Neutrophil (primary cell): ENCODE data around the gene SLC52A3.

Source experiments
- H3K27ac ChIP-seq: fragments of 200-600 bp; sonication (generic); 2 replicates; pipeline ENCODE4 v1.5.1; 2016; ENCODE audit warnings: mild to moderate bottlenecking, moderate library complexity
- H3K27me3 ChIP-seq: fragments of 200-600 bp; sonication (generic); 2 replicates; pipeline ENCODE4 v1.6.0; 2016; ENCODE audit warnings: mild to moderate bottlenecking
- H3K36me3 ChIP-seq: fragments of 200-600 bp; sonication (generic); 2 replicates; pipeline ENCODE4 v1.5.1; 2017
- H3K4me1 ChIP-seq, 2 experiments: fragments of 200-600 bp in 1 of 2; sonication (generic) in 1 of 2; 1 replicate in 1 of 2; 2 replicates in 1 of 2; pipeline versions ENCODE4 v1.5.1 to v1.6.1; 2013 to 2016; ENCODE audit warnings: low read depth in 1 of 2, low read length in 1 of 2, mild to moderate bottlenecking in 1 of 2, moderate library complexity in 1 of 2; ENCODE audit not compliant: control insufficient read depth in 1 of 2, insufficient read depth in 1 of 2
- H3K4me3 ChIP-seq, 2 experiments: fragments of 200-600 bp in 1 of 2; sonication (generic) in 1 of 2; 1 replicate in 1 of 2; 2 replicates in 1 of 2; pipeline ENCODE4 v1.5.1; 2013 to 2016; ENCODE audit warnings: low read depth in 1 of 2, low read length in 1 of 2, mild to moderate bottlenecking in 1 of 2, moderate library complexity in 1 of 2
- H3K9me3 ChIP-seq: fragments of 200-600 bp; sonication (generic); 2 replicates; pipeline ENCODE4 v1.5.1; 2016
- CTCF ChIP-seq: fragments of 200-600 bp; sonication (generic); IDR thresholded peaks from 2 replicates; pipeline ENCODE4 v1.5.1; 2016; ENCODE audit warnings: antibody characterized with exemption

SLC52A3 gene

GRCh38 chr20:733861-734260, 34.4 kb downstream of the SLC52A3 start:
- Histone ChIP-seq H3K36me3 (no peaks in the 10 kb centered on the region), H3K4me3 (no peak overlapping the region), H3K27me3 (peaks cover 33% of the 10 kb centered on the region), H3K9me3 (no peaks in the 10 kb centered on the region), H3K4me1 (no peaks in the 10 kb centered on the region), H3K27ac (no peak overlapping the region)
- TF ChIP-seq CTCF, result no peak

GRCh38 chr20:732727-733126, 35.6 kb downstream of the SLC52A3 start:
- no peak overlapping the region for H3K27ac ChIP-seq
- H3K27me3 ChIP-seq, result peaks cover 45% of the 10 kb centered on the region
- no peak for TF ChIP-seq CTCF
- H3K36me3 ChIP-seq, result no peaks in the 10 kb centered on the region
- no peaks in the 10 kb centered on the region for H3K9me3 ChIP-seq
- H3K4me3 ChIP-seq, result no peak overlapping the region
- peaks cover 0 to 4% of the 10 kb centered on the region in 2 experiments for H3K4me1 ChIP-seq

GRCh38 chr20:731891-732560, 36.3 kb downstream of the SLC52A3 start:
- Histone ChIP-seq H3K27me3 (peaks cover 52% of the 10 kb centered on the region), H3K4me1 (peaks cover 0 to 4% of the 10 kb centered on the region in 2 experiments), H3K27ac (no peak overlapping the region), H3K4me3 (no peak overlapping the region), H3K9me3 (no peaks in the 10 kb centered on the region), H3K36me3 (no peaks in the 10 kb centered on the region)
- TF ChIP-seq CTCF, result no peak

GRCh38 chr20:730005-730404, 38.3 kb downstream of the SLC52A3 start:
- no peak for TF ChIP-seq CTCF
- H3K9me3 ChIP-seq, result no peaks in the 10 kb centered on the region
- H3K4me1 ChIP-seq, result peaks cover 0 to 4% of the 10 kb centered on the region in 2 experiments
- H3K36me3 ChIP-seq, result no peaks in the 10 kb centered on the region
- H3K27me3 ChIP-seq, result peaks cover 72% of the 10 kb centered on the region
- no peak overlapping the region for H3K27ac ChIP-seq
- H3K4me3 ChIP-seq, result no peak overlapping the region

- Histone ChIP-seq H3K36me3 (no peaks in the 10 kb centered on the region), H3K4me1 (peaks cover 0 to 4% of the 10 kb centered on the region in 2 experiments), H3K27ac (no peak overlapping the region), H3K27me3 (peaks cover 87% of the 10 kb centered on the region), H3K9me3 (no peaks in the 10 kb centered on the region), H3K4me3 (no peak overlapping the region)
- TF ChIP-seq CTCF, result no peak
Measured at GRCh38 chr20:728256-728944, 39.9 kb downstream of the SLC52A3 start.
